ENCODE data around the gene TRMT11. TPM values are rescaled to one million over a fixed set of nuclear protein-coding genes. Genes with fewer than 3 reads are reported as not detected.

Gene TRMT11
- total and polyA plus RNA-seq, 4 donors, result 13.9 to 34.3 (median 26.7) TPM

DNA sequence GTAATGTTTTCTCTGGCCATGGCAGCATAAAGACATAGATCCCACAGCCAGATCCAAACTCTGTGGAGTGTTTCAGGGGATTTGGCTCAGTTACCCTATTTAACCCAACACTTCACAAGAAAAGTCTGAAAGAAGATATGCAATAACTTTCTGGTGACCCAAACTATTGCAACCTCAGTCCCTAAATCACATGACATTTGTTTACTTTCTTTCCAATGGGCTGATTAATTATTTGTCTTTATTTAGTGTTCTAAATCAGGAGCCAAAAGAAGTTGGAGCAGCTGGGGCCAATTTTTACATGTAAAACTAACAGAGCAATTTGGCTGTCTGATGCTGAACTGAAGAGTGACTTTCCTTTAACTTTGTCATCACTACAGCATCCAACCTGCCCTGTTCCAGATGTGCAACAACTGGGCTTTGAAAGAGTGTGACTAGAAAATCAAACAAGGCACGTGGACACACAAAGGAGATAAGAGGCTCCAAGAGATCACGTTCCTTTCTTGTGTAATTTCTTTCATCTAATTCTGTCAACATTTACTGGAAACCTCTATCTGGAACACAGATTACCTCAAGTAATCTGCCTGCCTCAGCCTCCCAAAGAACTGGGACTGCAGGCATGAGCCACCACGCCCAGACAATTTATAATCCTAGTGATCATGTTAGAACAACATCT lies 90.8 kb downstream of the TRMT11 start:
- Histone ChIP-seq H3K27ac (ENCODE audit: low read depth in 1 of 2, low read length in 2 of 2) (no peak overlapping the region), H3K4me3 (ENCODE audit: low read length in 2 of 2) (no peak overlapping the region), H3K27me3 (ENCODE audit: control insufficient read depth in 1 of 2, insufficient read depth in 2 of 2, low read length in 1 of 2) (no peaks in the 10 kb centered on the region), H3K9me3 (ENCODE audit: control insufficient read depth, low read length) (no peaks in the 10 kb centered on the region), H3K36me3 (ENCODE audit: control insufficient read depth in 1 of 2, insufficient read depth in 2 of 2, low read length in 1 of 2) (peaks cover 0 to 1% of the 10 kb centered on the region in 2 donors), H3K4me1 (ENCODE audit: control insufficient read depth in 1 of 2, insufficient read depth in 2 of 2, low read length in 2 of 2) (peaks cover 0 to 2% of the 10 kb centered on the region in 2 donors)
- DNase-seq (no peak), ATAC-seq (ENCODE audit: low FRiP score) (peak; percentile 75)
- WGBS, 2 donors, result 34 to 37% methylated on average over 3 of the region's 3 CpGs
- intact Hi-C loops (cut with DNase I), result no loop called here

- 78 to 87% methylated on average over 11 of the region's 11 CpGs for WGBS, 2 donors
- intact Hi-C loops (cut with DNase I), result no loop called here
- H3K9me3 ChIP-seq (ENCODE audit: control insufficient read depth, low read length), result no peaks in the 10 kb centered on the region
- no peak overlapping the region for H3K4me3 ChIP-seq (ENCODE audit: low read length in 2 of 2)
- no peaks in the 10 kb centered on the region for H3K27me3 ChIP-seq (ENCODE audit: control insufficient read depth in 1 of 2, insufficient read depth in 2 of 2, low read length in 1 of 2)
- H3K4me1 ChIP-seq (ENCODE audit: control insufficient read depth in 1 of 2, insufficient read depth in 2 of 2, low read length in 2 of 2), result peaks cover 0 to 2% of the 10 kb centered on the region in 2 donors
- H3K36me3 ChIP-seq (ENCODE audit: control insufficient read depth in 1 of 2, insufficient read depth in 2 of 2, low read length in 1 of 2), result peaks cover 0 to 1% of the 10 kb centered on the region in 2 donors
- ATAC-seq (ENCODE audit: low FRiP score), result peak; percentile 83
- no peak overlapping the region for H3K27ac ChIP-seq (ENCODE audit: low read depth in 1 of 2, low read length in 2 of 2)
- no peak for DNase-seq
These were observed 91.8 kb downstream of the TRMT11 start for GRCh38 chr6:126077810-126078776.

DNA sequence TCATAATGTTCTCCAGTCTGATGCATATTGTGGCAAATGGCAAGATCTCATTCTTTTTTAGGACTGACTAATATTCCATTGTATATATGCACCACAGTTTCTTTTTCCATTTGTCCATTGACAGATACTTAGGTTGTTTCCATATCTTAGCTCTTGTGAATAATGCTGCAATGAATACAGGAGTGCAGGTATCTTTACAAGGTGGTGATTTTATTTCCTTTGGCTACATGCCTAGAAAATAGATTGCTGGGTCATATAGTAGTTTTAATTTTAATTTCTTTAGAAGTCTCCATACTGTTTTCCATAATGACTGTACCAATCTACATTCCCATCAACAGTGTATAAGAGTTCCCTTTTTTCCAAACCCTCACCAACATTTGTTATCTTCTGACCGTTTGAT lies 97.5 kb downstream of the TRMT11 start:
- H3K4me1 ChIP-seq (ENCODE audit: control insufficient read depth in 1 of 2, insufficient read depth in 2 of 2, low read length in 2 of 2), result no peaks in the 10 kb centered on the region
- DNase-seq (no peak), ATAC-seq (ENCODE audit: low FRiP score) (no peak)
- H3K9me3 ChIP-seq (ENCODE audit: control insufficient read depth, low read length), result no peaks in the 10 kb centered on the region
- H3K27ac ChIP-seq (ENCODE audit: low read depth in 1 of 2, low read length in 2 of 2), result no peak overlapping the region
- no peaks in the 10 kb centered on the region for H3K36me3 ChIP-seq (ENCODE audit: control insufficient read depth in 1 of 2, insufficient read depth in 2 of 2, low read length in 1 of 2)
- intact Hi-C loops (cut with DNase I), result no loop called here
- WGBS, 2 donors, result 92 to 93% methylated on average over 1 of the region's 1 CpG
- no peak overlapping the region for H3K4me3 ChIP-seq (ENCODE audit: low read length in 2 of 2)
- H3K27me3 ChIP-seq (ENCODE audit: control insufficient read depth in 1 of 2, insufficient read depth in 2 of 2, low read length in 1 of 2), result no peaks in the 10 kb centered on the region

- ATAC-seq (ENCODE audit: low FRiP score) (no peak), DNase-seq (no peak)
- intact Hi-C loops (cut with DNase I), result no loop called here
- H3K9me3 ChIP-seq (ENCODE audit: control insufficient read depth, low read length), result no peaks in the 10 kb centered on the region
- no peaks in the 10 kb centered on the region for H3K36me3 ChIP-seq (ENCODE audit: control insufficient read depth in 1 of 2, insufficient read depth in 2 of 2, low read length in 1 of 2)
- H3K4me1 ChIP-seq (ENCODE audit: control insufficient read depth in 1 of 2, insufficient read depth in 2 of 2, low read length in 2 of 2), result no peaks in the 10 kb centered on the region
- WGBS, 2 donors, result 71 to 75% methylated on average over 3 of the region's 3 CpGs
- H3K4me3 ChIP-seq (ENCODE audit: low read length in 2 of 2), result no peak overlapping the region
- no peak overlapping the region for H3K27ac ChIP-seq (ENCODE audit: low read depth in 1 of 2, low read length in 2 of 2)
- H3K27me3 ChIP-seq (ENCODE audit: control insufficient read depth in 1 of 2, insufficient read depth in 2 of 2, low read length in 1 of 2), result no peaks in the 10 kb centered on the region
These were observed 100.2 kb downstream of the TRMT11 start for GRCh38 chr6:126086560-126086959.

Other genes with a start within 250 kb of the TRMT11 start
- 10 to 100 TPM; 19.1 to 23.9 TPM for gene HEY2, start 236.9 kb upstream of the TRMT11 start, total RNA-seq
- gene HEY2, start 236.9 kb upstream of the TRMT11 start, polyA plus RNA-seq, result 10 to 100 TPM; 25.0 to 46.1 TPM
- 10 to 100 TPM; 57.1 to 82.1 TPM for gene NCOA7, start 195.6 kb upstream of the TRMT11 start, total RNA-seq
- 10 to 100 TPM; 12.3 to 23.6 TPM for gene NCOA7, start 195.6 kb upstream of the TRMT11 start, polyA plus RNA-seq
- 10 to 100 TPM; 16.2 to 20.1 TPM for gene HINT3, start 29.8 kb upstream of the TRMT11 start, total RNA-seq
- 10 to 100 TPM; 15.6 to 37.4 TPM for gene HINT3, start 29.8 kb upstream of the TRMT11 start, polyA plus RNA-seq

All from aorta (tissue), 5 donors.